GM12864 (cell line): ENCODE measurements around the gene MGMT.

ENCODE experiments used
- DNase-seq: peaks from one replicate; pipeline ENCODE4 v3.0.0-alpha.2; 2011; ENCODE audit warnings: low read depth
- H3K4me3 ChIP-seq: 2 replicates; pipeline ENCODE4 v1.5.1; 2011; ENCODE audit warnings: mild to moderate bottlenecking, low read depth, low read length, control low read depth
- TF ChIP-seq, protein P1 (sequence below): IDR thresholded peaks from 2 replicates; pipeline ENCODE4 v1.5.1; 2011; ENCODE audit warnings: low read depth, mild to moderate bottlenecking, moderate library complexity, low read length, control low read depth, inconsistent platforms; ENCODE audit errors: missing control alignments

Gene MGMT

GRCh38 chr10:129552119-129552518 lies 85.1 kb downstream of the MGMT start:
- TF ChIP-seq, protein P1, sequence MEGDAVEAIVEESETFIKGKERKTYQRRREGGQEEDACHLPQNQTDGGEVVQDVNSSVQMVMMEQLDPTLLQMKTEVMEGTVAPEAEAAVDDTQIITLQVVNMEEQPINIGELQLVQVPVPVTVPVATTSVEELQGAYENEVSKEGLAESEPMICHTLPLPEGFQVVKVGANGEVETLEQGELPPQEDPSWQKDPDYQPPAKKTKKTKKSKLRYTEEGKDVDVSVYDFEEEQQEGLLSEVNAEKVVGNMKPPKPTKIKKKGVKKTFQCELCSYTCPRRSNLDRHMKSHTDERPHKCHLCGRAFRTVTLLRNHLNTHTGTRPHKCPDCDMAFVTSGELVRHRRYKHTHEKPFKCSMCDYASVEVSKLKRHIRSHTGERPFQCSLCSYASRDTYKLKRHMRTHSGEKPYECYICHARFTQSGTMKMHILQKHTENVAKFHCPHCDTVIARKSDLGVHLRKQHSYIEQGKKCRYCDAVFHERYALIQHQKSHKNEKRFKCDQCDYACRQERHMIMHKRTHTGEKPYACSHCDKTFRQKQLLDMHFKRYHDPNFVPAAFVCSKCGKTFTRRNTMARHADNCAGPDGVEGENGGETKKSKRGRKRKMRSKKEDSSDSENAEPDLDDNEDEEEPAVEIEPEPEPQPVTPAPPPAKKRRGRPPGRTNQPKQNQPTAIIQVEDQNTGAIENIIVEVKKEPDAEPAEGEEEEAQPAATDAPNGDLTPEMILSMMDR: no peak
- H3K4me3 ChIP-seq: no peak overlapping the region
- DNase-seq: no peak

DNA sequence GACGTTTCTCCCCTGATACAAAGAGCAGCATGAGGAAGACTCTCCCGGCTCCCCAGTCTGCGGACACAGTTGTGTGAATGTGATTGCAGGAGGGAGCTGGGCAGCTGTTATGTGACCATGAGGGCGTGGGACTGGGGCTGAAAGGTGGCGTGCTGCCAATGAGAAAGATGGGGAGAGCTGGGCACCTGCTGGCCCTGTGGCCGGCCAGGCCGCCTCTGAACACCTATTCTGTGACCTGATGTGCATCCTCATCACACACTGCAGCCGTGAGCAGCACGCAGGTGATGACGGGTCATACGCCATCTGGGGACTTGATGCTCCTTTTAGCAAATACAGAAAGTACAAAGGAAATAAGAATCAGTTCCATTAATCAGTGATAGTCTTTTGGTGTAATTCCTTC lies 86.9 kb downstream of the MGMT start:
- TF ChIP-seq, protein P1: no peak
- DNase-seq: no peak
- no peak overlapping the region for H3K4me3 ChIP-seq

GRCh38 chr10:129556316-129556715 lies 89.3 kb downstream of the MGMT start:
- H3K4me3 ChIP-seq: no peak overlapping the region
- DNase-seq: no peak
- TF ChIP-seq, protein P1: no peak

GRCh38 chr10:129560361-129560760 lies 93.3 kb downstream of the MGMT start:
- H3K4me3 ChIP-seq: no peak overlapping the region
- DNase-seq: no peak
- TF ChIP-seq, protein P1: no peak

DNA sequence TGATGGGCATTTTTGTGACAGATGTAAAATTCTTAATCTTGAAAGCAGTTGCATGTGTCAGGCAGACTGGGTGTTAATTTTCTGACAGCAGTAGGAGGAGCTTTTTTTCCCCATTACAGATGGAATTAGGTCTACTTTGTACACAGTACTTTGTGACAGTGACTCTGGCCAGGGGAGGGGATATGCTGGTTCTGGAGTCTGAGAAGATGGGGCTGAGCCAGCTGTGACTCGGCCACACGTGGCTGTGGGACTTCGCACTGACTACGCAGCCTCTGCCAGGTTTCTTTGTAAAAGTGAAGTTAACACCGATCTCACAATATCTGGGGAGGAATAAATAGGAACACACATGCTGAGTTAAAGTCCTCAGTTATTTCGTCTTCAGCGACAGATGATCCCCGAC lies 95.4 kb downstream of the MGMT start:
- TF ChIP-seq, protein P1: no peak
- H3K4me3 ChIP-seq: no peak overlapping the region
- DNase-seq: no peak

DNA sequence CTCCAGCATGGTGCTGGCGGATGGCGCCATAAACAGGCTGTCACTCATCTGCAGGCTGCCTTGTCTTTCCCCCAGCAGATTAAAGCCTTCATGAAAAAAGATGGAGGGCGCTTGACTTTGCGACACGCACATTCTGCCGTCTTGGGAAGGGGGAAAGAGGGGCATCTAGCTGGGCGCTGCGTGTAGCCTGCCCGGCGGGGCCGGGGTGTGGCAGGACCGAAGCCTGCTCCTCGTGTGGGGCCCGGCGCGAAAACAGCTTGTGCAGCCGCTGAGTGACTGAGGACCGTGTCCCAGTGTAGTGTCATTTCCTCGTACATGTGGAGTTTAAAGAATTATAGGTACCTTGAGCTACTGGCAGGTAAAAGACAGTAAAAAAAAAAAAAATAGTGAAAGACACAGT lies 97.9 kb downstream of the MGMT start:
- TF ChIP-seq, protein P1: no peak
- H3K4me3 ChIP-seq: no peak overlapping the region
- no peak for DNase-seq

- TF ChIP-seq, protein P1: no peak
- no peak for DNase-seq
- H3K4me3 ChIP-seq: no peak overlapping the region
Observed at GRCh38 chr10:129568583-129569344, 101.7 kb downstream of the MGMT start.
